Measurements from ENCODE around the gene TFIP11. TPM values are rescaled to one million over a fixed set of nuclear protein-coding genes. Genes with fewer than 3 reads are reported as not detected.

TFIP11 gene
- polyA plus RNA-seq, 1 experiment = 34.8 TPM

DNA sequence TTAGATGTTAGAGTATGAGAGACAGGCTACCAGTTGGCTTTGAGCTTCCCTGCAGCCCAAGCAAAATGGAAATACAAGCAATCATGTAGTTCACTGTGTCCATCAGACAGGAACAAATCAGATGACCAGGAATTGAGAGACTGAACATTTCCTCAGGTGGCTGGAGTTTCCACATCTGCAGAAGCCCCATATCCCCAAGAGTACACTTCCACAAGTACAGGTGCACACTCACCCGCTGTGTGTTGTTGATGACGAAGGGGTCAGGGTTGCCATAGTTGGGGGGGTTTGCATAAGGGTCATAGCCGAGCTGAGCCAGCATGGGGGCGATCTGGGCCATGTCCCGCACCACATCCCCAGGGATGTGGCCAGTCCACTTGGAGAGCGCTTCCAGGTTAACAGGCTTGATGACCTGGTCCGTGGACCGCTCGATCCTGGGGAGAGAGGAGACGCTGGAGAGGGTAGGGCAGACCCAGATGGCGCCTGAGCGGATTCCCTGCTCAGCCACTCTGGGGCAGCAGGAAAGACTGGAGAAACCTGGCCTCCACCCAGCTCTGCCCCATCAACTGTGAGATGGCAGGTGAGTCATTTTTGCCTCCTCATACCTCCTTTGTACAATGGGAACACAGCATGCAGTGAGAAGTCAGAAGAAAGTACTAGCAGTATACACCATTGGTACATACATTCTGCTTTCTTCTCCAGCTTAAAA lies 23.9 kb upstream of the TFIP11 start:
- ChIA-PET CTCF (no interaction called here), POLR2A (interaction anchor here (0.6 kb wide), 1 partner anchor 108 kb away, joined by 6 read pairs; no protein-coding TSS in a partner anchor)
- TF ChIP-seq, protein P1, sequence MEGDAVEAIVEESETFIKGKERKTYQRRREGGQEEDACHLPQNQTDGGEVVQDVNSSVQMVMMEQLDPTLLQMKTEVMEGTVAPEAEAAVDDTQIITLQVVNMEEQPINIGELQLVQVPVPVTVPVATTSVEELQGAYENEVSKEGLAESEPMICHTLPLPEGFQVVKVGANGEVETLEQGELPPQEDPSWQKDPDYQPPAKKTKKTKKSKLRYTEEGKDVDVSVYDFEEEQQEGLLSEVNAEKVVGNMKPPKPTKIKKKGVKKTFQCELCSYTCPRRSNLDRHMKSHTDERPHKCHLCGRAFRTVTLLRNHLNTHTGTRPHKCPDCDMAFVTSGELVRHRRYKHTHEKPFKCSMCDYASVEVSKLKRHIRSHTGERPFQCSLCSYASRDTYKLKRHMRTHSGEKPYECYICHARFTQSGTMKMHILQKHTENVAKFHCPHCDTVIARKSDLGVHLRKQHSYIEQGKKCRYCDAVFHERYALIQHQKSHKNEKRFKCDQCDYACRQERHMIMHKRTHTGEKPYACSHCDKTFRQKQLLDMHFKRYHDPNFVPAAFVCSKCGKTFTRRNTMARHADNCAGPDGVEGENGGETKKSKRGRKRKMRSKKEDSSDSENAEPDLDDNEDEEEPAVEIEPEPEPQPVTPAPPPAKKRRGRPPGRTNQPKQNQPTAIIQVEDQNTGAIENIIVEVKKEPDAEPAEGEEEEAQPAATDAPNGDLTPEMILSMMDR (IDR thresholded peaks at IDR 0.05; ENCODE audit: low read depth, low read length) = no peak
- H3K4me3 ChIP-seq (ENCODE audit: low read depth, low read length) = no peak overlapping the region
- no peak overlapping the region for H3K27ac ChIP-seq (ENCODE audit: low read depth, low read length)
- H3K27me3 ChIP-seq (ENCODE audit: control insufficient read depth, insufficient read depth, low read length) = no peaks in the 10 kb centered on the region
- no peak for DNase-seq (ENCODE audit: low read depth, low spot score)
- H3K9me3 ChIP-seq (ENCODE audit: control insufficient read depth, insufficient read depth, low read length) = no peaks in the 10 kb centered on the region

DNA sequence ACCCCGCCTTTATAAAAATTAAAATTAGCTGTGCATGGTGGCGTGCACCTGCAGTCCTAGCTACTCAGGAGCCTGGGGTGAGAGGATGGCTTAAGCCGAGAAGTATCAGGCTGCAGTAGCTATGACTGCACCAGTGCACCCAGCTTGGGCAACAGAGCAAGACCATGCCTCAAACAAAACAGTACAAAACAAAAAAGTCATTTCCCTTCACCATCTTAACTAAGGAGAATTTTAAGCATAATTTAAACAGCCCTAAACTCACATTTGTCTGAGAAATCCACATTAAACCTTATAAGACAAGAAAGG lies 23.3 kb upstream of the TFIP11 start:
- no peaks in the 10 kb centered on the region for H3K27me3 ChIP-seq (ENCODE audit: control insufficient read depth, insufficient read depth, low read length)
- ChIA-PET POLR2A (interaction anchor here (0.6 kb wide), 1 partner anchor 109 kb away, joined by 6 read pairs; no protein-coding TSS in a partner anchor), CTCF (interaction anchor here (1.1 to 1.4 kb wide), 2 partner anchors 130 to 137 kb away, joined by 4 read pairs; no protein-coding TSS in a partner anchor)
- no peak overlapping the region for H3K4me3 ChIP-seq (ENCODE audit: low read depth, low read length)
- no peak overlapping the region for H3K27ac ChIP-seq (ENCODE audit: low read depth, low read length)
- TF ChIP-seq, protein P1 (IDR thresholded peaks at IDR 0.05; ENCODE audit: low read depth, low read length) = no peak
- no peak for DNase-seq (ENCODE audit: low read depth, low spot score)
- no peaks in the 10 kb centered on the region for H3K9me3 ChIP-seq (ENCODE audit: control insufficient read depth, insufficient read depth, low read length)

DNA sequence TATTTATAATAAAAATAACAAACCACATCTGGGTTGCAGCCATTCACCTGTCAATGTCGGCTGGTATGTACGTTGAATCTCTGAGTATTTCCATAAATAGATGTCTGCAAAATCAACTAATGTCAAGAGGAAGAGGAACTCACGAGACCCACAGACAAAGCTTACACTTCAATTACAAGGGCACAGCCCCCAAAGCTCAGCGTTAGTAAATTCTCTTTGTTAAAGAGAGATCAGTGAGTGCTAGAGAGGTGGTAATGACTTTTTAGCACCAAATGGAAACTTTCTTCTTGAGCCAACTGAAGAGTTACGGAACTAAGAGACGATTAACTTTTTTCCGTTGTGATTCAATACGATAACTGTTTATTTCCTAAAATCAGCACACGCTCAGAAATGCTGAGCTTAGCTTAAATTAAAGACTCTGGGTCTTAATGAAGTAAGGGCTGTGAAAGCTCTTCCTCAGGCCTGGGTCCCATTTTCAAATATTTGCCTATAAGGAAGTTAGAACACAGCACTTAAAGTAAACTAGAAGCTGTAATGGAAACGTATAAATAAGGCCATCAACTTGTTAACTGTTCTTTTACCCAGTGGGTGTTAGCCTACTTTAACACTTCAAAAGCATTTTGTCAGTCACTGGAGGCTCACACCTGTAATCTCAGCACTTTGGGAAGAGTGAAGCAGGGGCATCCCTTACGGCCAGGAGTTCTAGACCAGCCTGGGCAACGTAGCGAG lies 22.8 kb upstream of the TFIP11 start:
- TF ChIP-seq, protein P1 (IDR thresholded peaks at IDR 0.05; ENCODE audit: low read depth, low read length) = no peak
- ChIA-PET POLR2A (no interaction called here), CTCF (interaction anchor here (1.1 to 1.4 kb wide), 2 partner anchors 131 to 138 kb away, joined by 4 read pairs; no protein-coding TSS in a partner anchor)
- Histone ChIP-seq H3K4me3 (ENCODE audit: low read depth, low read length) (no peak overlapping the region), H3K27ac (ENCODE audit: low read depth, low read length) (no peak overlapping the region), H3K27me3 (ENCODE audit: control insufficient read depth, insufficient read depth, low read length) (no peaks in the 10 kb centered on the region), H3K9me3 (ENCODE audit: control insufficient read depth, insufficient read depth, low read length) (no peaks in the 10 kb centered on the region)
- no peak for DNase-seq (ENCODE audit: low read depth, low spot score)

DNA sequence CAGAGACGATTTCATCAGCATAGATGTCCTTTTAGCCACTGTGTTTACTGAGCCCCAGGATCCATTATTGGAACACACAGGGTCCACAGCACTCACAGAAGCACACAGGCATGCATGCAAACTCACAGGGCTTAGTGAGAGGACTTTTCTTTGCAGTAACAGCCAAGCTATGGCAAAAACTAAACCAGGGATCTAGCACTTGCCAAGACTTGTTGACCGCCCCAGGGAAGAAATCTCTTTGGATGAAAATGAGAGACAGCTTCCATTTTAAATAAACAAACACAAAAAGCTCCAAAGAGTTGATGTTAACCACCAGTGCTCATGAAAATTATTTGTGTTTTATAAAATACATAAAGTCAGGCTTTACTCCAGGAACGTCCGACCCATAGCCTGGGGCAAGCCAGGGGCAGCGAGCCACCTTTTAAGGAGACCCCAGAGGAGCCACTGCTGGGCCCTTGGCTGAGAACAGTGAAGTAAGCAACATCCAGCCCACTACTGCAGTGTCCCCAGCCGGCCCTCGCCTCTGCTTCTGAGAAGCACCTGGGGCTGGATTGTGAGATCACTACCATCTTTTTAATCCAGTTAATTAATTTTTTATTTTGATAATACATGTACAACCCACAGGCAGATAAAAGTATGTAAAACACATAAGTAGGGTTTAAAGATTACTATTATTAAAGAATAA lies 22.0 kb upstream of the TFIP11 start:
- Histone ChIP-seq H3K4me3 (ENCODE audit: low read depth, low read length) (no peak overlapping the region), H3K27me3 (ENCODE audit: control insufficient read depth, insufficient read depth, low read length) (no peaks in the 10 kb centered on the region), H3K27ac (ENCODE audit: low read depth, low read length) (no peak overlapping the region), H3K9me3 (ENCODE audit: control insufficient read depth, insufficient read depth, low read length) (no peaks in the 10 kb centered on the region)
- TF ChIP-seq, protein P1 (IDR thresholded peaks at IDR 0.05; ENCODE audit: low read depth, low read length) = no peak
- ChIA-PET POLR2A (no interaction called here), CTCF (interaction anchor here (1.1 to 1.4 kb wide), 2 partner anchors 131 to 139 kb away, joined by 4 read pairs; no protein-coding TSS in a partner anchor)
- DNase-seq (ENCODE audit: low read depth, low spot score) = no peak
